ENCODE results near the gene OR10R2. TPM values are rescaled to one million over a fixed set of nuclear protein-coding genes. Genes with fewer than 3 reads are reported as not detected.

Gene OR10R2
- polyA plus RNA-seq, 3 donors from 2014 or later, result not detected

DNA sequence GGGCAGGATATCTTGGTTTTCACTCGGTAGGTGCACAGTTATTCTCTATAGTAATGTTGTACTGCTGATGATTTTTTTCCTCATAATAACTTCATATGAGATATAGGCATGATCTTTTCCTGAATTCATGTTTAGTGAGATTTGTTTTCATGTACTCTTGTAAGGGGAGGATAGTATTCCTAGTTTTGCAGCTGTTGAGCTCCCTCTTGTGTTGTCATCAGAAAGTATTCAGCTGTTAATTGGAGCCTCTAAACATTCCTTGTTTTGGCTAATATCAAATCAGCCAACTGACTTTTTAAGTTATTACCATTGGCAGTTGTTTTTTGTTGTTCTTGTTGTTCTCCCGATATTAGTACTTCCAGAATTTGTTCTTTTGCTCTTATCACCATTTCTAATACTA is 24.4 kb downstream of the OR10R2 start:
- no peak for DNase-seq
- Mint-ChIP-seq H3K27me3 (ENCODE audit: low read depth in 3 of 3) (peaks cover 0 to 6% (median 0%) of the 10 kb centered on the region in 3 donors), H3K27ac (no peak overlapping the region), H3K9me3 (no peaks in the 10 kb centered on the region), H3K36me3 (no peaks in the 10 kb centered on the region), H3K4me3 (no peak overlapping the region), H3K4me1 (no peaks in the 10 kb centered on the region)

DNA sequence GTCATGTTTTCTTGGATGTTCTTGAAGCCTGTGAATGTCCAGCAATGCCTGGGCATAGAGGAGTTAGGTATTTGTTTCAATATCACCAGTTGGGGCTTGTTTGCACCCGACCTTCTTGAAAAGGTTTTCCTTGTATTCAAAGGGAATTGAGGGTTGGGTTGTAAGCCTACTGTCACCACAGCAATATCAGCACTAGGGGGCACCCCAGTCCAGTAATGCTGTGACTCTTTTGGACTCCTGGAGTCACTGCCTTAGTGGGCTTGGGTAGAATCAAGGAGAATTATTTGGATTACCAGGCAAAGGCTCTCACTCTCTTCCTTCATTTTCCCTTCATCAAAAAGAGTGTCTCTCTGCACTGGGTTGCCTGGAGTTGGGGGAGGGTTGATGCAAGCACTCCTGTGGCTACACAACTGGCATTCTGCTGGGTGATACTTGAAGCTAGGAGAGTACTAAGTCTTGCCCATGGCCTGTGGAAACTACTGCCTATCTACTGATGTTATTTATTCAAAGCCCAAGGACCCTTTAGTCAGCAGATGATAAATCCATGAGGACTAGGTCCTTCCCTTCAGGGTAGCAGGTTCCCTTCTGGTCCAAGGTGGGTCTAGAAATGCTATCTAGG is 34.5 kb downstream of the OR10R2 start:
- Mint-ChIP-seq H3K9me3 (peaks cover 0 to 5% (median 0%) of the 10 kb centered on the region in 6 donors), H3K27ac (no peak overlapping the region), H3K36me3 (peaks cover 0 to 4% (median 0%) of the 10 kb centered on the region in 3 donors), H3K4me3 (no peak overlapping the region), H3K27me3 (ENCODE audit: low read depth in 3 of 3) (peaks cover 7 to 18% (median 8%) of the 10 kb centered on the region in 3 donors), H3K4me1 (no peaks in the 10 kb centered on the region)
- DNase-seq, result peak; percentile 24 to 38 (median 29)

DNA sequence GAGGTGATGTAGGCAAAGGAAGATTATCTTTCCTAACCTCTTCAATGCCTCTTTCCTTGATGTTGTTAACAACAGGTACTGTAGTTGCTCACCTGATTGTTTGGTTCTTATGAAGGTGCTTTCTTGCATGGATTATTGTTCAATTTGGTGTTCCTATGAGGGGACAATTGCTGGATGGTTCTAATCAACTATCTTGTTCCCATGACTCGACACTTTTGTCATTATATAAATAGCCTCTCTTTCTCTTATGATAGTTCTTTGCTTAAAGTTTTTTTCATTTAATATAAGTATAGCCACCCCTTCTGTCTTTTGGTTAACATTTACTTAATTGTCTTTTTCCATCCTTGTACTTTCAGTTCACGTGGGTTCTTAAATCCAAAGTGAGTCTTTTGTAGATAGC is 35.5 kb downstream of the OR10R2 start:
- no peak for DNase-seq
- no peak overlapping the region for H3K4me3 Mint-ChIP-seq
- peaks cover 0 to under 1% (median 0%) of the 10 kb centered on the region in 3 donors for H3K36me3 Mint-ChIP-seq
- peaks cover 7 to 19% (median 8%) of the 10 kb centered on the region in 3 donors for H3K27me3 Mint-ChIP-seq (ENCODE audit: low read depth in 3 of 3)
- H3K4me1 Mint-ChIP-seq, result no peaks in the 10 kb centered on the region
- no peak overlapping the region for H3K27ac Mint-ChIP-seq
- peaks cover 0 to under 1% (median 0%) of the 10 kb centered on the region in 6 donors for H3K9me3 Mint-ChIP-seq

DNA sequence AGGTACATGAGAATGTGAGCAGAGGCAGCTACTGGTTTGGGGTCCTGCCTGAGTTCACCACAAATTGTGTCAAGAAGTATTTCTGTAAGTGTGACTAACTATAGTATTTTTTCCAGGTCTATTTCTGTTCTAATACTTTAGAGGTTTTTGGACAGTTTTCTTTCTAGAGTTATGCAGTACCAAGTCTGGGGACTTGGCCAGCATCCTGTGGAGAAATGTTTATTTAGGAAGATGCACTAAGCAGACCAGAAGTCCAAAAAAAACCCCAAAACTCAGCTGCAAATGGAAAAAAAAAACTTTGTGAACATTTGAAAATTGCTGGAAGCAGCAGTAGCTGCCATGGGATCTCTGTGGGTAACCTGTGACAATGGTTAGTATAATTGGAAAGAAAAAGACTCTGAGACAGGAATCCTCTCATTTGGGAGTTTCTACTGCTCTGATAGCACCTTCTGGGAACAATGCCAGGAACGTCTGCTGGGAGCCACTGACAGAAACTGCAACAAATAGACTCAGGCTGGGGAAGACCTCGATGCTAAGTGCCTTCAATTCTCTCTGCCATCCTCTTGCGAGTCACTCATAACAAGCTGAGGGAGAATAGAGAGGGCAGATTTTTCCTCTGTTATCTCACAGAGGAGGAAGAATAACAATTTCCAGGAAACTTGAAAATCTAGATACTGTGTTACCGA is 37.6 kb downstream of the OR10R2 start:
- Mint-ChIP-seq H3K4me1 (no peaks in the 10 kb centered on the region), H3K9me3 (no peaks in the 10 kb centered on the region), H3K36me3 (no peaks in the 10 kb centered on the region), H3K27ac (no peak overlapping the region), H3K4me3 (no peak overlapping the region), H3K27me3 (ENCODE audit: low read depth in 3 of 3) (peaks cover 6 to 17% (median 9%) of the 10 kb centered on the region in 3 donors)
- DNase-seq, result no peak

DNA sequence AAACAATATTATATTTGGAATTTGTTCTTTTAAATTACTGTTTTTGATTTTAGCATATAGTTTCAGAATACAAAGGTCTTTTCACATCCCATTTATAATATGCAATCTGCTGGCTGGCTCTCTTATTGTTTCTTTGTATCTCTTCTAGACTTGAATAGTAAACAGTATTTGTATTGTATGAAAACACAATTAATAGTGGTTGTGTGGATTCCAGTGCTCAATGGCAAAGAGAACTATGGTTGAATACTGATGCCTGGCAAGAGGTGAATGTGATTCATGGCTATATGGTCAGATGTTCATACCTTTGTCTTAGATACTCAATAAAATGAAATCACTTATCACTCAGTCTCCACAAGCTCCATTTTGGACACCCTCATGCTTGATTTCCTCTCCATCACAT is 44.9 kb downstream of the OR10R2 start:
- Mint-ChIP-seq H3K27me3 (ENCODE audit: low read depth in 3 of 3) (peaks cover 5 to 13% (median 5%) of the 10 kb centered on the region in 3 donors), H3K36me3 (no peaks in the 10 kb centered on the region), H3K27ac (no peak overlapping the region), H3K4me3 (no peak overlapping the region), H3K9me3 (no peaks in the 10 kb centered on the region), H3K4me1 (no peaks in the 10 kb centered on the region)
- DNase-seq, result no peak

DNA sequence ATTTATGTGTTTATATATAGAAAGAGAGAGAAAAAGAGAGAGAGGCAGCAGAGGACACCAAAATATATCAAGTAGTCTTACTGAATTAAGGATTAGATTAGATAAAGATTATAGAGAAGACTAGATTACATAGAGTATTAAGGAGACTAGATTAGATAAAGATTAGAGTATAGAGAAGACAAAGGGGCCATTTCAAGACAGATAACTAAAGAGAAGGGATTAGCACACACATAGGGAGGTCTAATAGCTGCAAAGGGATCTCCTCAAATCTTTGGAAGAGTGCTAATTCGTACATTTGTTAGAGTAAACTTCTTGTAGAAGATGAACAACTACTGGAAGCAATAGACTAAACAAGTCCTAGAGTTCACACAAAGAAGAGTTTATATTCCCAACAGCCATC is 48.0 kb downstream of the OR10R2 start:
- peaks cover 3 to 16% (median 5%) of the 10 kb centered on the region in 3 donors for H3K27me3 Mint-ChIP-seq (ENCODE audit: low read depth in 3 of 3)
- no peak for DNase-seq
- no peaks in the 10 kb centered on the region for H3K4me1 Mint-ChIP-seq
- no peak overlapping the region for H3K4me3 Mint-ChIP-seq
- no peak overlapping the region for H3K27ac Mint-ChIP-seq
- no peaks in the 10 kb centered on the region for H3K9me3 Mint-ChIP-seq
- H3K36me3 Mint-ChIP-seq, result no peaks in the 10 kb centered on the region

DNA sequence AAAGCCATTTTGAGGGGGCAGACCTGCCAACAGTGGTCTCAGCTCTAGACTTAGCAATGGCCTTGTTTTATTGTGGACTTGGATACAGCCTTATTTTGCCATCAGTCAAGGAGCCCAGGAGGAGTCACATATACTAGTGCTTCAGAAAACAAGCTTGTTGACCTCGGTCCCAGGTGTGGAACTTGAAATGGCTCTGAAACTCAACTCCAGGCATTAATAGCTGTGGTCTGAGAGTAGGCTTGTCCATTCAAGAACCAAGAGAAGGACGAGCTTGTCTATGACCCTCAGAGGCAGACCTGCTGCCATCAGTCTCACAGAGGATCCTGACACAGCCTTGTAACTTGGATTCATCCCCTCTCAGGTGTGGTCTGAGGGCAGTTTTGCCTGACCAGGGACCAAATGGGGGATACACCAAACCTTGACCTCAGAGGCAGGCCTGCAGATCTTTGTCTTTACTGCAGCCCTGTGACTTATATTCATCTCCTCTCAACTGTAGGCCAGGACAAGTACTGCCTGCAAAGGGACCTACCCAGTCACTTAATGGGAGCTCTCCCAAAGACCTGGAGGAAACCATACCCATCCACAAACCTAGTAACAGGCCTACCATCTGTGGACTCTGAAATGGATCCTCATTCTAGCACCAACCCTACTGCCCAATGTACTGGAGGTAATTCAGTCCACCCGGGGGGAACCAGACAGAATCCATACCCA is 49.1 kb downstream of the OR10R2 start:
- Mint-ChIP-seq H3K4me1 (no peaks in the 10 kb centered on the region), H3K27ac (no peak overlapping the region), H3K4me3 (no peak overlapping the region), H3K27me3 (ENCODE audit: low read depth in 3 of 3) (peaks cover 3 to 15% (median 3%) of the 10 kb centered on the region in 3 donors), H3K9me3 (no peaks in the 10 kb centered on the region), H3K36me3 (no peaks in the 10 kb centered on the region)
- no peak for DNase-seq

DNA sequence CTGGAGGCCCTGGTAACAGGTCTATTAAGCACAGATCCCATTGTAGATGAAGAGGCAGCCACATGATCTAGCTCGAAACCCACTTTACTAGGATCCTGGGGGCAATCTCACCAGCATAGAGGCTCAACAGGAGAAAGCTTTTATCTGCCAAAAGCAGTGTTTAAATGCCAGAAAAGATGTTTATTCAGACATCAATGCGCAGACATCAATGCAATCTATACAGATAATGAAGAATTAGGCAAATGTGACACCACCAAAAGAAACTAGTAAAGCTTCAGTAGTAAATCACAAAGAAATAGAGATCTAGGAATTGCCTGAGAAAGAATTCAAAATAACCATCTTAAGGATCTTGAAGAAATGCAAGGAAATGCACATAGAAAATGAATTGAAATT is 49.6 kb downstream of the OR10R2 start:
- no peaks in the 10 kb centered on the region for H3K4me1 Mint-ChIP-seq
- H3K27me3 Mint-ChIP-seq (ENCODE audit: low read depth in 3 of 3), result peaks cover 2 to 12% (median 6%) of the 10 kb centered on the region in 3 donors
- no peak for DNase-seq
- H3K36me3 Mint-ChIP-seq, result no peaks in the 10 kb centered on the region
- H3K4me3 Mint-ChIP-seq, result no peak overlapping the region
- no peak overlapping the region for H3K27ac Mint-ChIP-seq
- peaks cover 0 to 3% (median 0%) of the 10 kb centered on the region in 6 donors for H3K9me3 Mint-ChIP-seq

DNA sequence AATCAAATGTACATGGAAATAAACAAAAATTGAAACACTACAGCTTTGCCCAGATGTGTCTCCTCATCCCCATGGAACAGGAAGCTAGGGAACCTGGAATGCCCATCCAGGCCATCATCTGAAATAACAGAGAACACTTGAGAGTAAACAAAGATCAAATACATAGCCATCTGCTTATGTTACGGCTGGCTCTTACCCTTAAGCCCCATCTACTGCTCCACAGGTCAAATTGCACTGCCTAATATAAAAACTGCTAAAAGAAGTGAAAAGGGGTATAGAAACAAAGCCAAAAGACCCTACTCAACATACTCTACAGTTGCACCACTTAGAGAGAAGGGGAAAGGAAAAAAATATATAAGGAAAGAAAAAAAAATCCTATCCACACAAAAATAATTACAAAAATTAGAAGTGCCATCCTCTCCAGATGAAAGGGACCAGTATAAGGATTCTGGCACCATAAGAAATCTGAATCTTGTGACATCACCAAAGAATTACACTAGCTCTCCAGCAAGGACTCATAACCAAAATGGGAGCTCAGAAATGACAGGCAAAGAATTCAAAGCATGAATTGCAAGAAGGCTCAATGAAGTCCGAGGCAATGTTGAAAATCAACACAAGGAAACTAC is 55.3 kb downstream of the OR10R2 start:
- H3K36me3 Mint-ChIP-seq, result no peaks in the 10 kb centered on the region
- peaks cover 6 to 10% (median 8%) of the 10 kb centered on the region in 3 donors for H3K27me3 Mint-ChIP-seq (ENCODE audit: low read depth in 3 of 3)
- H3K4me1 Mint-ChIP-seq, result no peaks in the 10 kb centered on the region
- H3K4me3 Mint-ChIP-seq, result no peak overlapping the region
- DNase-seq, result peak in 2 of 3 donors; percentile 3 to 34
- no peak overlapping the region for H3K27ac Mint-ChIP-seq
- peaks cover 0 to 12% (median 0%) of the 10 kb centered on the region in 6 donors for H3K9me3 Mint-ChIP-seq

Other genes starting within 250 kb of the OR10R2 start
- under 1 TPM in 1 of 3 donors, not detected in 2; 0.15 TPM for gene CD1A, start 217.8 kb upstream of the OR10R2 start, polyA plus RNA-seq
- 10 to 100 TPM in 2 of 3 donors, 1 to 10 TPM in 1; 2.0 to 65.8 (median 29.7) TPM for gene CD1C, start 182.3 kb upstream of the OR10R2 start, polyA plus RNA-seq
- under 1 TPM in 1 of 3 donors, not detected in 2; 0.62 TPM for gene CD1B, start 140.7 kb upstream of the OR10R2 start, polyA plus RNA-seq
- 1 to 10 TPM in 2 of 3 donors, not detected in 1; 3.1 to 3.3 TPM for gene CD1E, start 118.3 kb upstream of the OR10R2 start, polyA plus RNA-seq
- gene OR10T2, start 72.8 kb upstream of the OR10R2 start, polyA plus RNA-seq, result not detected
- gene OR10K2, start 46.0 kb upstream of the OR10R2 start, polyA plus RNA-seq, result not detected
- gene OR10K1, start 10.4 kb upstream of the OR10R2 start, polyA plus RNA-seq, result not detected
- gene OR6Y1, start 82.2 kb downstream of the OR10R2 start, polyA plus RNA-seq, result not detected
- gene OR6P1, start 98.4 kb downstream of the OR10R2 start, polyA plus RNA-seq, result not detected
- not detected for gene OR10X1, start 107.7 kb downstream of the OR10R2 start, polyA plus RNA-seq
- gene OR10Z1, start 133.0 kb downstream of the OR10R2 start, polyA plus RNA-seq, result not detected
- not detected for gene SPTA1, start 214.5 kb downstream of the OR10R2 start, polyA plus RNA-seq
- gene OR6K2, start 228.4 kb downstream of the OR10R2 start, polyA plus RNA-seq, result not detected
- not detected for gene OR6K3, start 248.5 kb downstream of the OR10R2 start, polyA plus RNA-seq